NB4 (cell line): ENCODE results near the gene FAM170B.

Experiments used
- CTCF ChIP-seq: IDR thresholded peaks from one replicate; pipeline ENCODE4 v1.5.1; 2012; ENCODE audit warnings: low read depth, low read length
- POLR2A ChIP-seq: IDR thresholded peaks from 2 replicates; pipeline ENCODE4 v1.6.1; 2011; ENCODE audit warnings: mild to moderate bottlenecking; ENCODE audit not compliant: insufficient read length; ENCODE audit errors: extremely low read depth

DNA sequence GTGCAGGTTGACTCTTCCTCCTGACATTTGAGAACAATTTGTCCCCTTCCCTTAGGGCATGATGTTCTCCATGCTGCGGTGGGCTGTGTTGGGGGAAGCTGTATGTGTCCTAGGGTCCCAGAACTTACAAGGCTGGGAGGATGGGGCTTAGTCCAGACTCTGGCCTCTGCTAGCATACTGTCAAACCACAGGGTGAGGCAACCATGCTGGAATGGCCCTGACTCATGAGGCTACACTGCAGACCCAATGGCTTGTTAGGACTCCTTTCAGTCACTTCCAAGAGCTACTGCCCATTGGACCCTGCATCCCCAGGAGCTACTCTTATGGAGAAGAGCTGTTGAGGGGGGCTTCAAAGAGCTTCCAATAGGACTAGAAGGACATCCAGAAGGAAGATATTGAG is 20.1 kb upstream of the FAM170B start:
- TF ChIP-seq CTCF (no peak), POLR2A (no peak)
